B cell (primary cell): ENCODE data around the gene PDCD4. TPM values are rescaled to one million over a fixed set of nuclear protein-coding genes. Genes with fewer than 3 reads are reported as not detected.

Source experiments
- ATAC-seq: fragments of 200-7000 bp; cut with Tn5 transposase; one replicate; pipeline ENCODE4 v1.10.0; 2021; ENCODE audit warnings: low read depth, mild to moderate bottlenecking, moderate number of reproducible peaks, moderate library complexity
- CTCF ChIA-PET: fragments of 350-600 bp; sonication (Branson Sonifier 250); formaldehyde crosslinking; loops from one replicate; lab custom pipeline; 2021; ENCODE audit warnings: antibody characterized with exemption, inconsistent platforms; lab: Charles Lee
- POLR2A ChIA-PET: fragments of 350-600 bp; sonication (Branson Sonifier 250); formaldehyde crosslinking; loops from one replicate; lab custom pipeline; 2021; ENCODE audit warnings: antibody characterized with exemption; lab: Charles Lee
- DNase-seq: peaks from one replicate; pipeline ENCODE4 v3.0.0; 2013
- H2AFZ ChIP-seq: 2 replicates; pipeline ENCODE4 v1.6.1; 2012; ENCODE audit warnings: mild to moderate bottlenecking, low read depth, low read length; ENCODE audit not compliant: insufficient read depth, poor library complexity, severe bottlenecking
- H3K27ac ChIP-seq, 2 donors: 1 replicate in 1 of 2; 2 replicates in 1 of 2; pipeline ENCODE4 v1.5.1; 2012 to 2013; ENCODE audit warnings: low read length in 2 of 2, mild to moderate bottlenecking in 2 of 2, moderate library complexity in 1 of 2
- H3K27me3 ChIP-seq, 4 experiments: fragments of 200-600 bp in 1 of 4; sonication (generic) in 1 of 4; replicated peaks in 1 of 4; 1 replicate in 2 of 4; 2 replicates in 2 of 4; pipeline versions ENCODE4 v1.6.1 to v1.7.0; 2013 to 2016; ENCODE audit warnings: low read length in 3 of 4, mild to moderate bottlenecking in 2 of 4, mixed read lengths in 1 of 4, moderate library complexity in 1 of 4; ENCODE audit not compliant: insufficient read depth in 4 of 4, control insufficient read depth in 3 of 4; ENCODE audit errors: control extremely low read depth in 1 of 4
- H3K36me3 ChIP-seq, 2 experiments: replicated peaks in 1 of 2; 1 replicate in 1 of 2; 2 replicates in 1 of 2; pipeline versions ENCODE4 v1.6.1 to v1.7.1; 2013; ENCODE audit warnings: low read length in 1 of 2; ENCODE audit not compliant: insufficient read depth in 2 of 2, control insufficient read depth in 1 of 2; ENCODE audit errors: control extremely low read depth in 1 of 2, extremely low read depth in 1 of 2
- H3K4me1 ChIP-seq, 2 donors: fragments of 200-600 bp in 1 of 2; sonication (generic) in 1 of 2; 1 replicate in 1 of 2; 2 replicates in 1 of 2; pipeline versions ENCODE4 v1.5.1 to v1.6.1; 2013 to 2017; ENCODE audit warnings: low read length in 2 of 2; ENCODE audit not compliant: control insufficient read depth in 2 of 2, insufficient read depth in 2 of 2
- H3K4me2 ChIP-seq: replicated peaks from 2 replicates; pipeline ENCODE3; 2012; ENCODE audit warnings: mild to moderate bottlenecking, low read depth, low read length; ENCODE audit not compliant: poor library complexity, severe bottlenecking
- H3K4me3 ChIP-seq, 5 experiments: fragments of 200-600 bp in 1 of 5; sonication (generic) in 1 of 5; 1 replicate in 3 of 5; 2 replicates in 2 of 5; pipeline versions ENCODE4 v1.5.1 to v1.7.0; 2011 to 2016; ENCODE audit warnings: low read length in 4 of 5, mild to moderate bottlenecking in 4 of 5, low read depth in 2 of 5, control low read depth in 1 of 5, moderate library complexity in 1 of 5; ENCODE audit not compliant: insufficient read depth in 1 of 5; ENCODE audit errors: control extremely low read depth in 1 of 5, extremely low read depth in 1 of 5
- H3K79me2 ChIP-seq: fragments of 200-600 bp; sonication (generic); one replicate; pipeline ENCODE4 v1.6.0; 2016; ENCODE audit warnings: low read length; ENCODE audit not compliant: control insufficient read depth, insufficient read depth
- H3K9ac ChIP-seq: fragments of 200-600 bp; sonication (generic); 2 replicates; pipeline ENCODE4 v1.6.1; 2017; ENCODE audit warnings: mild to moderate bottlenecking, low read length, moderate library complexity
- H3K9me3 ChIP-seq, 3 donors: one replicate each; pipeline versions ENCODE4 v1.6.1 to v1.7.1; 2013; ENCODE audit warnings: low read length in 2 of 3; ENCODE audit not compliant: control insufficient read depth in 2 of 3, insufficient read depth in 1 of 3; ENCODE audit errors: control extremely low read depth in 1 of 3
- H4K20me1 ChIP-seq: 2 replicates; pipeline ENCODE4 v1.6.0; 2012; ENCODE audit warnings: mild to moderate bottlenecking, low read length; ENCODE audit not compliant: insufficient read depth, control insufficient read depth, poor library complexity, severe bottlenecking
- H3K27ac Mint-ChIP-seq: one replicate; pipeline ENCODE4 v1.8.0; 2021; ENCODE audit warnings: mixed read lengths
- H3K27me3 Mint-ChIP-seq: one replicate; pipeline ENCODE4 v1.8.0; 2021; ENCODE audit warnings: mixed read lengths
- H3K4me1 Mint-ChIP-seq: one replicate; pipeline ENCODE4 v1.8.0; 2021; ENCODE audit warnings: mixed read lengths
- H3K4me3 Mint-ChIP-seq: one replicate; pipeline ENCODE4 v1.8.0; 2021; ENCODE audit warnings: mixed read lengths
- H3K9me3 Mint-ChIP-seq: one replicate; pipeline ENCODE4 v1.8.0; 2022; ENCODE audit warnings: mixed read lengths; ENCODE audit not compliant: insufficient read depth
- CTCF ChIP-seq: fragments of 200-600 bp; IDR thresholded peaks from one replicate; pipeline ENCODE4 v1.8.0; 2022; ENCODE audit warnings: antibody characterized with exemption, mild to moderate bottlenecking
- EZH2 ChIP-seq: IDR thresholded peaks from 2 replicates; pipeline ENCODE4 v1.6.1; 2012; ENCODE audit warnings: borderline replicate concordance, low read depth, mild to moderate bottlenecking, moderate library complexity, low read length; ENCODE audit not compliant: insufficient read depth, poor library complexity, severe bottlenecking
- WGBS: methylation state at CpG from one replicate; pipeline ENCODE4 v1.1.5; 2013; ENCODE audit warnings: missing lambda C conversion rate; ENCODE audit not compliant: insufficient coverage; 5-methylcytosine and 5-hydroxymethylcytosine counted together
- intact Hi-C: fragments of 100-400 bp; cut with micrococcal nuclease; formaldehyde crosslinking; loops from one replicate; pipeline ENCODE4 v1.10.0; 2022
- polyA plus RNA-seq: library from polyadenylated mRNA; depleted of rRNA; stranded (reverse); fragments of >200 nt; gene quantifications from 2 replicates; pipeline ENCODE4 v1.2.3, GENCODE V29; 2012
- total RNA-seq, 2 donors: library from RNA; stranded (reverse); fragments of 120-200 nt in 1 of 2; gene quantifications; 1 replicate in 1 of 2; 2 replicates in 1 of 2; pipeline versions ENCODE4 v1.2.3 to v1.2.4, GENCODE V29; 2013 to 2022

PDCD4 gene
- total and polyA plus RNA-seq, 2 donors (not counting 1 experiment from before 2014, with no cell fraction given): 33.9 to 169 TPM

GRCh38 chr10:110851020-110851612 is 20.6 kb upstream of the PDCD4 start:
- Mint-ChIP-seq H3K27me3 (no peaks in the 10 kb centered on the region), H3K4me3 (no peak overlapping the region), H3K9me3 (no peaks in the 10 kb centered on the region), H3K4me1 (peaks cover 59% of the 10 kb centered on the region), H3K27ac (no peak overlapping the region)
- H3K4me2 ChIP-seq: peak overlapping the region; percentile 3
- H2AFZ ChIP-seq: peak overlapping the region; percentile 43
- H3K27me3 ChIP-seq: no peaks in the 10 kb centered on the region
- H3K4me1 ChIP-seq: peaks cover 27 to 39% of the 10 kb centered on the region in 2 donors
- no peaks in the 10 kb centered on the region for H3K36me3 ChIP-seq
- intact Hi-C loops: no loop called here
- WGBS: 31% methylated on average over 6 of the region's 8 CpGs
- H3K9me3 ChIP-seq: no peaks in the 10 kb centered on the region
- H3K9ac ChIP-seq: no peak overlapping the region
- no peaks in the 10 kb centered on the region for H4K20me1 ChIP-seq
- no peak overlapping the region for H3K27ac ChIP-seq
- H3K79me2 ChIP-seq: no peaks in the 10 kb centered on the region
- no peak for ATAC-seq
- DNase-seq: no peak
- TF ChIP-seq CTCF: no peak
- TF ChIP-seq EZH2: no peak
- no peak overlapping the region for H3K4me3 ChIP-seq
- ChIA-PET POLR2A (no interaction called here), CTCF (interaction anchor here (1.2 to 1.9 kb wide), 2 partner anchors 9 to 14 kb away, joined by 3 to 7 read pairs; no protein-coding TSS in a partner anchor)

- Histone ChIP-seq H3K4me1 (peaks cover 20 to 30% of the 10 kb centered on the region in 2 donors), H3K9me3 (no peaks in the 10 kb centered on the region), H3K36me3 (no peaks in the 10 kb centered on the region), H2AFZ (no peak overlapping the region), H3K4me3 (no peak overlapping the region), H3K27ac (no peak overlapping the region), H3K4me2 (no peak overlapping the region), H3K9ac (no peak overlapping the region), H4K20me1 (no peaks in the 10 kb centered on the region), H3K27me3 (no peaks in the 10 kb centered on the region), H3K79me2 (peaks cover under 1% of the 10 kb centered on the region)
- H3K4me1 Mint-ChIP-seq: peaks cover 51% of the 10 kb centered on the region
- WGBS: 94% methylated on average over 5 of the region's 7 CpGs
- H3K27ac Mint-ChIP-seq: no peak overlapping the region
- TF ChIP-seq EZH2 (no peak), CTCF (no peak)
- ChIA-PET CTCF (interaction anchor here (1.2 to 1.9 kb wide), 3 partner anchors 10 to 42 kb away, joined by 3 to 7 read pairs (median 5); partner anchors contain the start of gene PDCD4), POLR2A (interaction anchor here (1.0 to 1.4 kb wide), 3 partner anchors 10 to 19 kb away, joined by 3 to 4 read pairs (median 4); partner anchors contain the start of gene PDCD4)
- intact Hi-C loops: no loop called here
- DNase-seq (no peak), ATAC-seq (no peak)
- H3K4me3 Mint-ChIP-seq: no peak overlapping the region
- H3K27me3 Mint-ChIP-seq: no peaks in the 10 kb centered on the region
- no peaks in the 10 kb centered on the region for H3K9me3 Mint-ChIP-seq
Observed at GRCh38 chr10:110852255-110852896, 19.4 kb upstream of the PDCD4 start.
